ENCODE measurements around the gene ITLN2.
"Not testable (repeated sequence)": the region's sequence is repeated elsewhere in the genome, so short reads cannot be mapped to it uniquely, and the experiment has no call there.

The ITLN2 gene

DNA sequence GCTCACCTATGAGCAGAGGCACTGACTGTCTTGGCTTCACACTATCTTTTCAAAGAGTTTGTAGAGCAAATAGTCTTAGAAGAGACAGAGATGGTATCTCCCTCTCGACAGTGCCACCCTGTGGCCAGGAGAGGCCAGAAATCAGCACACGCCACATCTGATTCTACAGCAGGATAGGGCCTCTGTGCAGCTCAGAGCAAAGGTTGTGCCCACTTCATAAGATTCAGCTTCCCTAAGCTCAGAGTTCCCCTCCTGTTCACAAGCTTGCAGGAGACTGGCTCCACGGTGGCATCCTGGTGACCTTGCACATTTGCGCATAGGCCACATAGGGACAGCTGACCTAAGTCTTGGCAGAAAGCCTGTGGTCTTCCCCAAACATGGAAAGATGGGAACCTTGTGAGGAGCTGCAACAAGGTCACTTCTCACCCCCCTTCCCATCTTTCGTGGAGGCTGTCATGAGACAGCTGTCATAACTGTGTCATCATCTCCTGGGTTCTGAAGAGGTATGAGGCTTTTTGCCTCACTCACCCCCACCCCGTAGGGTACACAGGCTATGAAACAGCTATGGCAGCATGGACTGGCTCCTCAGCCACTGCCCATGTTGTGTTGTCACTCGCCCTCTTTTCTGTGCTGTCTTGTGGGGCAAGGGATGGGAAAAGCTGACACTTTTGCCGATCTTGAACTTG is 3.0 kb downstream of the ITLN2 start:
- FAIRE-seq = peak; percentile 85
- peak; percentile 41 for DNase-seq (ENCODE audit: insufficient read length)
- TF ChIP-seq TAF1 (IDR thresholded peaks at IDR 0.05; ENCODE audit: borderline replicate concordance, low read depth, low read length) (no peak), POLR2AphosphoS5 (IDR thresholded peaks at IDR 0.05; ENCODE audit: low read depth, low read length) (no peak), POLR2A (IDR thresholded peaks at IDR 0.05; ENCODE audit: low read depth, low read length) (no peak)

DNA sequence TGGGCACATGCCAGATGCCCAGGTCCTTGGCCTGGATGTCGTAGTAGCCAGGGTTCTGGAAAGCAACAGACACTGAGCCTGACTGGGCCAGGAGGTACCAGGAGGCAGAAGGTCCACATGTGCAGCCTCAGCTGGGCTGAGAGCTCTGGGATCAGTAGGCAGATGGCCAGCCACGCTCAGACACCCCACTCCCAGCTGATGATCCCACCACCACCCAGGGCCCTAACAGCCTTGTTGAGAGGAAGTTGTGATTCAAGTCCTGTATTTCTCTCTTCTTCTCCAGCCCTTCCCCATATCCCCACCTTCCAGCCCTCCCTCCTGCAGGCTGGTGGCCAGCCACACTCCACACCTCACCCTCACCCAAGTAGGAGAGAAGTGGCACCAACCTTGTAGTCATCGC is 4.0 kb downstream of the ITLN2 start:
- DNase-seq (ENCODE audit: insufficient read length) (no peak), FAIRE-seq (no peak)
- TF ChIP-seq POLR2A (IDR thresholded peaks at IDR 0.05; ENCODE audit: low read depth, low read length) (no peak), TAF1 (IDR thresholded peaks at IDR 0.05; ENCODE audit: borderline replicate concordance, low read depth, low read length) (no peak), POLR2AphosphoS5 (IDR thresholded peaks at IDR 0.05; ENCODE audit: low read depth, low read length) (no peak)

DNA sequence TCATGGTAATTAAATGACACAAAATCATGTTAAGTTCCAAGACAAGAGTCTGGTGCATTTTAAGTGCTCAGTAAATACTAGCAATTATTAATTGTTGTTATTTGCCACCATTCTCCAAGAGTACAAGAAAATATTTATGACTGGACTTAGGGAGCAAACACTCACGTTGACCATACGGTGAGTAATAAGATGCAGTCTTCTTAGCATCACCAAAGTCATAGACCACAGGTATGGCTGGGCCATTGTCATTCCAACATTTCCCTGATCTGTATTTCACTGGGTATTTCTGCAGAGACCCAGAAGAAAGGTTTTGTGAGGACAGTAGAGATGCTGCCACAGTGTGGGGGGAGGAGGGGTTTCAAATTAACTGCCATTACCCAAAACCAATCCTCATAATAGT is 4.7 kb downstream of the ITLN2 start:
- FAIRE-seq = no peak
- no peak for DNase-seq (ENCODE audit: insufficient read length)
- TF ChIP-seq POLR2A (IDR thresholded peaks at IDR 0.05; ENCODE audit: low read depth, low read length) (no peak), POLR2AphosphoS5 (IDR thresholded peaks at IDR 0.05; ENCODE audit: low read depth, low read length) (no peak), TAF1 (IDR thresholded peaks at IDR 0.05; ENCODE audit: borderline replicate concordance, low read depth, low read length) (no peak)

DNA sequence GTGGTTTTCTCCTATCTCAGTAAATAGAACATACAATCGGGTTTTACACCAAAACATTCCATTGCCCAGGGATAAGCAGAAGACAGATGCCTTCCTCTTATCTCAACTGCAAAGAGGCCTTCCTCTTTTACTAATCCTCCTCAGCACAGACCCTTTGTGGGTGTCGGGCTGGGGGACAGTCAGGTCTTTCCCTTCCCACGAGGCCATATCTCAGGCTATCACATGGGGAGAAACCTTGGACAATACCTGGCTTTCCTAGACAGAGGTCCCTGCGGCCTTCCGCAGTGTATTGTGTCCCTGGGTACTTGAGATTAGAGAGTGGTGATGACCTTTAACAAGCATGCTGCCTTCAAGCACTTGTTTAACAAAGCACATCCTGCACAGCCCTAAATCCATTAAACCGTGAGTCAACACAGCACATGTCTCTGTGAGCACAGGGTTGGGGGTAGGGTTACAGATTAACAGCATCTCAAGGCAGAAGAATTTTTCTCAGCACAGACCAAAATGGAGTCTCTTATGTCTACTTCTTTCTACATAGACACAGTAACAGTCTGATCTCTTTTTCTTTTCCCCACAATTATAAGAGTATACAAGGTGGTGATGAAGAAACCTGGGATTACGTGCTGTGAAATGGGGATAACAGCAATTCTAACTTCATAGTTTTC is 5.3 kb downstream of the ITLN2 start:
- not testable (repeated sequence) for FAIRE-seq; DNase-seq (ENCODE audit: insufficient read length)

DNA sequence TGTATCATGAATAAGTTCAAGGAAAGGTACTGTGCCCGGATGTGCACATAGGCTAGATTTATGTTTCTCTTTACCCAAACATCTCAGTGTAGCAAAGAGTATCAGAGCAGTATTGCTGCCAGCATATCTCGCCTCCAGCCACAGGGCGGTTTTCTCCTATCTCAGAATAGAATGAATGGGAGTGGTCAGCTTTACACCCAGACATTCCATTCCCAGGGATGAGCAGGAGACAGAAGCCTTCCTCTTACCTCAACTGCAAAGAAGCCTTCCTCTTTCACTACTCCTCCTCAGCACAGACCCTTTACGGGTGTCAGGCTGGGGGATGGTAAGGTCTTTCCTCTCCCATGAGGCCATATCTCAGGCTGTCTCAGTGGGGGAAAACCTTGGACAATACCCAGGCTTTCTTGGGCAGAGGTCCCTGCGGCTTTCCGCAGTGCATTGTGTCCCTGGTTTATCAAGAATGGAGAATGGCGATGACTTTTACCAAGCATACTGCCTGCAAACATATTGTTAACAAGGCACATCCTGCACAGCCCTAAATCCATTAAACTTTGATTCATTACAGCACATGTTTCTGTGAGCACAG is 7.3 kb downstream of the ITLN2 start:
- not testable (repeated sequence) for FAIRE-seq

DNA sequence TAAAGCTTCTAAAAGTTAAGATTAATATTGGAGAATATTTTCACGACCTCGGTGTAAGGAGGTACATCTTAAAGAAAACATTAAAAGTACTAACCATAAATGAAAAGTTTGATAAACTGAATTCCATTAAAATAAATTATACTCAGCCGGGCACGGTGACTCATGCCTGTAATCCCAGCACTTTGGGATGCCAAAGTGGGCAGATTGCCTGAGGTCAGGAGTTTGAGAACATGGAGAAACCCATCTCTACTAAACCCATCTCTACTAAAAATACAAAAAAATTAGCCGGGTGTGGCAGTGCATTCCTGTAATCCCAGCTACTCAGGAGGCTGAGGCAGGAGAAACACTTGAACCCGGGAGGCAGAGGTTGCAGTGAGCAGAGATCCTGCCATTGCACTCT is 8.7 kb downstream of the ITLN2 start:
- FAIRE-seq; DNase-seq (ENCODE audit: insufficient read length): not testable (repeated sequence)

More for the DNA sequence above, 7.3 kb downstream of the ITLN2 start:
- not testable (repeated sequence) for DNase-seq (ENCODE audit: insufficient read length)

DNA sequence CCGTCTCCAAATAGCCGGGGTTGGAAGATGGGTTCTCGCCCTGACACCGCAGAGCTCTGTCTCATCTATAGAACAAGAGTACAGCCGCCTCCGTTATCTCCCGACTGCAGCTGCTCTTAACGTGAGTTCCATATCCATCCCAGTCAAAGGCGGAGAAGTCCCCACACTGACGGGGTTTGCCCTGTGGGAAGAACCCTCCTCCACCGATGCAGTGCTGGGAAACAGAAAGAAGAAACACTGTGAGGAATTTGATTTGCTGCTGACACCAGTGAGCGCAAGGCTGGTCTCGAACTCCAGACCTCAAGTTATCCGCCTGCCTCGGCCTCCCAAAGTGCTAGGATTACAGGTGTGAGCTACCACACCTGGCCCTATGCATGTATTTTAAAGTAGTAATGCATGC is 9.5 kb downstream of the ITLN2 start:
- no peak for FAIRE-seq

DNA sequence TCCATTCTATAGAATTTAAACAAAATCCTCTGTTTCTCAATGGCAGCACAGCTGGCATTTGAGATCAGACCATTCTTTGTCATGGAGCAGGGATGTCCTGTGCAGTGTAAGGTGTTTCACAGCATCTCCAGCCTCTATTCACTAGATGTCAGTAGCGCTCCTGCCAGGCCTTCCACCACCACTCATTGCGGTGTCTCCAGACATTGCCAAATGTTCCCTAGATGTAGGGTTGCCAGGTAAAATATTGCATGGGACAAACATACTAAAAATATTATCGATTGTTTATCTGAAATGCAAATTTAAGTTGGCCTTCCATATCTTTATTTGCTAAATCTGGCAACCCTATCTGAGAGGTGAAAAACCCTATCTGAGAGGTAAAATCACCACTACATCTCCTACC is 11.7 kb downstream of the ITLN2 start:
- FAIRE-seq = no peak
- TF ChIP-seq TAF1 (IDR thresholded peaks at IDR 0.05; ENCODE audit: borderline replicate concordance, low read depth, low read length) = no peak
- no peak for TF ChIP-seq POLR2A (IDR thresholded peaks at IDR 0.05; ENCODE audit: low read depth, low read length)
- no peak for TF ChIP-seq POLR2AphosphoS5 (IDR thresholded peaks at IDR 0.05; ENCODE audit: low read depth, low read length)
- DNase-seq (ENCODE audit: insufficient read length) = no peak

More for the DNA sequence above, 9.5 kb downstream of the ITLN2 start:
- TF ChIP-seq POLR2A (IDR thresholded peaks at IDR 0.05; ENCODE audit: low read depth, low read length) (no peak), TAF1 (IDR thresholded peaks at IDR 0.05; ENCODE audit: borderline replicate concordance, low read depth, low read length) (no peak)
- no peak for DNase-seq (ENCODE audit: insufficient read length)

DNA sequence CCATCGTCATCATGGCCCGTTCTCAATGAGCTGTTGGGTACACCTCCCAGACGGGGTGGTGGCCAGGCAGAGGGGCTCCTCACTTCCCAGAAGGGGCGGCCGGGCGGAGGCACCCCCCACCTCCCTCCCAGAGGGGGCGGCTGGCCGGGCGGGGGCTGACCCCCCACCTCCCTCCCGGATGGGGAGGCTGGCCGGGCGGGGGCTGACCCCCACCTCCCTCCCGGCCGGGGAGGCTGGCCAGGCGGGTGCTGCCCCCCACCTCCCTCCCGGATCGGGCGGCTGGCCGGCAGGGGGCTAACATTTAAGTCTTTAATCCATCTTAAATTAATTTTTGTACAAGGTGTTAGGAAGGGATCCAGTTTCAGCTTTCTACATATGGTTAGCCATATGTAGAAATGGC is 17.9 kb downstream of the ITLN2 start:
- not testable (repeated sequence) for DNase-seq (ENCODE audit: insufficient read length); FAIRE-seq

DNA sequence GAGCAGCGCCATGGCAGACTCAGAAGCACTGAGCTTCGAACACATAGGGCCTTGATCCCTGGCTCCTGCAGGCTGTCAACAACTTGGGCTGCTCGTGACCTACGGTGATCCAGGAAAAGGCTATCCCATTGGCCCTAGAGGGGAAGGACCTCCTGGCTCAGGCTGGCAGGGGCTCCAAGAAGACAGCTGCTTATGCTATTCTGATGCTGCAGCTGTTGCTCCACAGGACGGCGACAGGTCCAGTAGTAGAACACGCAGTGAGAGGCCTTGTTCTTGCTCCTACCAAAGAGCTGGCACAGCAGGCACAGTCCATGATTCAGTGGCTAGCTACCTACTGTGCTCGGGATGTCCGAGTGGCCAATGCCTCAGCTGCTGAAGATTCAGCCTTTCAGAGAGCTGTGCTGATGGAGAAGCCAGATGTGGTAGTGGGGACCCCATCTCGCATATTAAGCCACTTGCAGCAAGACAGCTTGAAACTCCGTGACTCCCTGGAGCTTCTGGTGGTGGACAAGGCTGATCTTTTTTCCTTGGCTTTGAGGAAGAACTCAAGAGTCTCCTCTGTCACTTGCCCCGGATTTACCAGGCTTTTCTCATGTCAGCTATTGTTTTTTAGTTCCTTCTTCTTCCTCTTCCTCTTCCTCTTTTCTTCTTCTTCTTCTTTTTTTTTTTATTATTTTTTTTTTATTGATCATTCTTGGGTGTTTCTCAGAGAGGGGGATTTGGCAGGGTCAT is 18.9 kb downstream of the ITLN2 start:
- TF ChIP-seq TAF1 (IDR thresholded peaks at IDR 0.05; ENCODE audit: borderline replicate concordance, low read depth, low read length) = no peak
- no peak for TF ChIP-seq POLR2AphosphoS5 (IDR thresholded peaks at IDR 0.05; ENCODE audit: low read depth, low read length)
- no peak for TF ChIP-seq POLR2A (IDR thresholded peaks at IDR 0.05; ENCODE audit: low read depth, low read length)
- DNase-seq (ENCODE audit: insufficient read length) (no peak), FAIRE-seq (no peak)

DNA sequence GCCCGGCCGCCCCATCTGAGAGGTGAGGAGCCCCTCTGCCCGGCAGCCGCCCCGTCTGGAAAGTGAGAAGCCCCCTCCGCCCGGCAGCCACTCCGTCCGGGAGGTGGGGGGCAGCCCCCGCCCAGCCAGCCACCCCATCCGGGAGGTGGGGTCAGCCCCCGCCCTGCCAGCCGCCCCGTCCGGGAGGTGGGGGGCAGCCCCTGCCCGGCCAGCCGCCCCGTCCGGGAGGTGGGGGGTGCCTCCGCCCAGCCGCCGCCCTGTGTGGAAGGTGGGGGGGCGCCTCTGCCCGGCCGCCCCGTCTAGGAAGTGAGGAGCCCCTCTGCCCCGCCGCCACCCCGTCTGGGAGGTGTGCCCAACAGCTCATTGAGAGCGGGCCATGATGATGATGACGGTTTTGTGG is 21.3 kb downstream of the ITLN2 start:
- DNase-seq (ENCODE audit: insufficient read length); FAIRE-seq: not testable (repeated sequence)

DNA sequence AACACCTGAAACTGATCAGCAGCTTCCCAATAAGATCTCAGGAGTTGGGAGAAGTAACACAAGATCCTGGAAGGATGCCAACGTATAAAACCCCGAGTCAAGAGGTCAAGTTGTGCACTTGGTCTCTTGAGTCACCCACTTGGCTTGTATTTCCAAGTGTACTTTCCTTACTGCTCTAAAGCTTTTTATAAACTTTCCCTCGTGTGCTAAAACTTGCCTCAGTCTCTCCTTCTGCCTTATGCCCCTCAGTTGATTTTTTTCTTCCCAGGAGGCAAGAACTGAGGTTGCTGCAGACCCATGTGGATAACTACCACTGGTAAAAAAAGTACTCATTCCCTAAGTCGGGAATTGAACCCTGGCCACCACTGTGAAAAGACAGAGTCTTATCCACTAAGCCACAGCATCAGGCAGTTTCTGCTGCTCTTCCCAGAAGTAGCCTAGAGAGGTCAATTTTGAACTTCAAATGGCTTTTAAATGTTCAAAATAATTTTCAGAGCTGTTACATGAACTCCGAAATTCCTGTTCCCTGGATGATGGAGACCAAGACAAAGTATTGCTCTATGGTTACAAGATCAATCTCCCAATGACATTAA is 28.9 kb downstream of the ITLN2 start:
- FAIRE-seq (no peak), DNase-seq (ENCODE audit: insufficient read length) (no peak)
- TF ChIP-seq POLR2A (IDR thresholded peaks at IDR 0.05; ENCODE audit: low read depth, low read length) (no peak), TAF1 (IDR thresholded peaks at IDR 0.05; ENCODE audit: borderline replicate concordance, low read depth, low read length) (no peak), POLR2AphosphoS5 (IDR thresholded peaks at IDR 0.05; ENCODE audit: low read depth, low read length) (no peak)

All from GM12892 (cell line).